HG02943 (cell line): ENCODE measurements around the gene PCSK5.

Experiments
- ATAC-seq: cut with Tn5 transposase; IDR thresholded peaks from one replicate; pipeline ENCODE4 v1.9.1; 2021; ENCODE audit warnings: mild to moderate bottlenecking, low read depth, moderate library complexity; ENCODE audit not compliant: unreplicated experiment

Gene PCSK5

DNA sequence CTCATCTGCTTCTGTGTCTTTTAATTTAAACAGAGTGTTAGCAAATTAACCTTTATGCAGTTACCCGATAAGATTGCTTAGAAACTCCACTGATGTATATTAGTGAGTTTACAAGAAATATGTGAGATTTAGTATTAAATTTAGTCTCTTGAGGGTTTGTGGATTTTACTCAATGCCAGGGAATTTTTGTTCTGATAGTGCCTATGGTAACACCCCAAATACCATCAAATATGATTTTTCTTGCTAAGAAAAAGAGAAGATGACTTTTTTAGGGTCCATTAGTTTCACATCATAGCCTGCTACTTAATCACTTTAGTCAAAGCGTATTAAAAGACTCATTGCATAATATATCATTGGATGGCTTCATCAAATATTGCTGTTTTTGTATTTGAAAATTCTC lies 224.9 kb downstream of the PCSK5 start:
- no peak for ATAC-seq

DNA sequence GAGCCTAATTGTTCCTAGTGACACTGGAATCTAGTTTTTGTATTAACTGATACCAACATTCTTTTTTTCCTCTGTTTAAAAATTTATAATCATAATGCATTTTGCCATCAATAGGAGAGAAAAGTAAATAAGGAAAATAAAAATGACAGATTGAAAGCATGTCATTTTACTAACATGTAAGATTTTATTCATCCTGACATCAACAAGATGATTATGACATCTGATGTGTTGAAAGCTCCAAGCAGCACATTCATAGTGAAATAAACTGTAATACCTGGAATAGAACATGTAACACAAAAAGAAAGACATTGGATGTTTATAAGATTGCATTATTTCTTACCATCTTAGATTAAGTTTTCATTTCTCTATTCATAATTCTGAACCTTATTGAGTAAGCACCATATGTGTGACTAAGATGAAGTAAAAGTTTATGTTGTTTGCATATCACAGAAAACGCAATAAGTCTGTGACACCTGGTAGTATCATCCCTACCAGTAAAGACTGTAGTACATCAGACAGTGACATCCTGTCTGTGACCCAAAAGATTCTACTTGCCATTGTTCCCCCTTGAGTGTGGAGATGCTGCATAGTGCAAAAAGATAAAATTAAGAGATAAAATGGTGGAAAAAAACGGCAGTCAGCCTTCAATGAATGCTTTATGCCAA lies 225.6 kb downstream of the PCSK5 start:
- no peak for ATAC-seq

DNA sequence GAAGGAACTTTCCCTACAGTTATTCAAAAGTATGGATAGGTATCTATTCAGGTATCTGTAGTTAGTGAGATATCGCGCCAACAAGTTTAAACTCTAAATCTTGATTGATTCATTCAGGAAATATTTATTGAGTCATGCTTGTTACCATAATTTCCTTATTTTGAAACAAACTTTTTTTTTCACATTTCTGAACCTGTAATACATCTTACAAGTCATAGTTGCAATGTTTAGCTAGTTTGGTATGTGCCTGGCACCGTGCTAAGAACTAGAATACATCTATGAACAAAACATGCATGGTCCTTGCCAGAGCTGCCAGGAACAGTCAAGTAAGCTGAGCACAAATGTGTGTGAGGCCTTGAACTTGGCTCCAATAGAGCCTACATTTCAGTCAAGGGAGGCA lies 226.4 kb downstream of the PCSK5 start:
- no peak for ATAC-seq

DNA sequence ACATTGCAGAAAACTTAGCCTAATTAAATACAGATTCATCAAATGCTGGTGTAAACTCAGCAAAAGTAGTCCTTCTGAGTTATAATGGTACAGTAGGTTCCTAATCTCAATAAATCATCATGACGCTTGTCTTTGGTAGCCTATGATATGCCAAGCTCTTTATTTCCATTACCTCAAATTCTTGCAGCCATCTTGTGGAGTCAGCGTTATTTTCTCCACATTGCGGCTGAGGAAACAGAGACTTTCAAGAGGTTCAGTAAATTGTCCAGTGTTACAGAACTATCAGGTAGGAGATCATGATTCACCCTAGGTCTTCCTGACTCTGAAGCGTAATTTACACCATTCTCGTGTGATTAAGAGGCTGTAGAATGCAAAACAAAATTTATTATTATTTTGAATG lies 237.2 kb downstream of the PCSK5 start:
- ATAC-seq, result no peak

DNA sequence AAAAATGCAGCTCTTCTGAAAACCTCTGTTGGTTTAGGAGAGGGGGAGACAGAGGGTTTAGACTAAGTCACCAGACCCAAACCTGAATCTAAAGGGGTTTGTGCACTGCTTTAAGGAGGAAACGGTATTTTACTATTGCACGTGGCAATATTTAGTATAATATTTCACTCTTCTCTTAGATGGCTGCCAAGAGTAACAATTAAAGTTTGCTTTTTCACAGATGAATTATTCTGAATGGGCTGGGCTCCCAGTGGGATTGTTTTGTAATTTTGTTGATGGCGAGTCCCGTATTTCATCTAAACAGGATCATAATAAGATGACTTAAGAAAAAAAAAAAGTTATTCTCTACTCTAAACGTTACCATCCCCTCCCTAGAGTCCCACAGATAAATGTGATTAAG lies 245.4 kb downstream of the PCSK5 start:
- ATAC-seq, result no peak

DNA sequence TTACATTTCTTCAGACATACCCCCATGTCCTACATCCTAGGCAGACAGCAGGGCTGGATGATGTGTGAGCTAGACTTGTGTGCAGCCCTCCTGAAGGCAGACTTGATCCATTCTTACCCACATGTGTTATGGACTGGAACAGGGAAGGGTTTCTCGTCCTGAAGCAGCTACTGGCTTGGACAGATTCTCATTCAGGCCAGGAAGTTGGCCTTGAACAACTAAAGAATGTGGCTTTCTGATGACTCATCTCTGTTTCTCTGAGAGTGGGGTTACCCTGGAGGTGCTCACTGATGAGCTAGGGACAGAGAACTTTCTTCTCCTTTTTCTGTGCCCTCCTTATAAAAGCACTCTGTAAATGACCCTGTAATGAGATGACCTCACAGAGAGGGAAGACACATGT lies 246.5 kb downstream of the PCSK5 start:
- no peak for ATAC-seq

DNA sequence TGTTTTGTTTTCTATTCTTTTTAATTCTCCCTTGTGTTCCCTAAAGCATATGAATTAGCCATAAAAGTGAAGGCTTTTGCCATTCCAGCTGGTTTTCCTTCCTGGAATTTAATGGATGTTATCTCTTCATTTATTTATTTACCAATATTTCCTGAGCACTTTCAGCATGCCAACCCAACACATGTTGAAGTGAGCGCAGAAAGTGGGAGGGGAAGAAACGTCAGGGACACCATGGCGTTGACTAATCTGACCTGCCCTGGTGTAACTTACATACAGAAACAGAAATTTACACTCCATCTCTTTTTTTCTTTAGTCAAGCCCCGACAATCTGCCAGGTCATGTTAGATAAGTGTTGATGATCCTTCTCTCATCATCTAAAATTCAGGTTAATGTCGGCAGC lies 247.5 kb downstream of the PCSK5 start:
- ATAC-seq, result no peak

DNA sequence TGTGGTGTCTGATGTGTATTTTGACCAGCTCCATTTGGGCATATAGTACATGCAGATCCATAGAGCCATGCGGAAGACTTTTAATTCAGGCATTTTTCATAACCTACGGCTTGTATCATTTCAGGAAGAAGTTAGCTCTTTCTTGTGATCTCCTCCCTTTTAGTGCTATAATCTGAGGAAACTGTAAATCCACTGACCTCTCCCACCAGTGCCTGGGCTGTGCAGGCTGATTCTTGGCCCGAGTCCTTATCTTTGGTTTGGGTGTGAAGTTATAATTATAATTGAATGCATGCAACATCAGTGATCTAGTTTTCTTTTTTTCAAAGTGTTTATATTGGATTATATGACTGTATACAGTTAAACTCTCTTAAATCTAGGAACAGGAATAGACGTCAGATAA lies 247.9 kb downstream of the PCSK5 start:
- ATAC-seq, result no peak

DNA sequence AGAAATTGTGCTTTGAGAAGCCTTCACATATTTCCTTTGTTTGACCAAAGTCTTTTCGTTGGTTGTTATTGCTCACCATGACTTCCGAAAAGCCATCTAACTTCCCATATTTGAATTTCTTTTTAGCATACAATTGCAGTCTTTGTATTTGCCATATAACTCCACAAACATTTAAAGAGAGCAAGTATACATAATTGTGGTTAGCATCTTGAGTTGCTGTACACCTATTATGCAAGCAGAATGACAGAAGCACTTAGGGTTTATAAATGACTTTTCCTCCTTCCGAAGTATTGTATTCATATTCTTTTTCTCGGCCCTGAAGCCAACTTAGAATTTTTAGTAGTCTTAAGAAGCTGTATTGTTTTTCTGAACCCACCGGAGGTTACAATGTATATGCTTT lies 253.4 kb downstream of the PCSK5 start:
- ATAC-seq, result no peak

DNA sequence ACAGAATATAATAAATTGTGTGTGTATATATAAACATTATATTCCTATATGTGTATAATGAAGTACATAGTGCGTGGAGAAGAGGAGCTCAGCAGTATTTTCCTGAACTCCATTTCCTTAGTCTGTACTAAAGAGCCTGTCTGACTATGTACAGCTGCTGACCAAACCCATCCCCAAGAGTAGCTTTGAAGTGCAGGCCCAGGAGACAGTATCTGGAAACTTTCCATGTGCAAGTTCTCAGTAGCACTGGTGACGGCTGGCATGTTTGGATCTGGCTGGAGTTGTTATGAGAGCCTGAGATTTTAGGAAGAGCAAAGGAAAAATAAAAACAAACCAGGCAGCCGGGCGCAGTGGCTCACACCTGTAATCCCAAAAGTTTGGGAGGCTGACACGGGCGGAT lies 259.5 kb downstream of the PCSK5 start:
- no peak for ATAC-seq

DNA sequence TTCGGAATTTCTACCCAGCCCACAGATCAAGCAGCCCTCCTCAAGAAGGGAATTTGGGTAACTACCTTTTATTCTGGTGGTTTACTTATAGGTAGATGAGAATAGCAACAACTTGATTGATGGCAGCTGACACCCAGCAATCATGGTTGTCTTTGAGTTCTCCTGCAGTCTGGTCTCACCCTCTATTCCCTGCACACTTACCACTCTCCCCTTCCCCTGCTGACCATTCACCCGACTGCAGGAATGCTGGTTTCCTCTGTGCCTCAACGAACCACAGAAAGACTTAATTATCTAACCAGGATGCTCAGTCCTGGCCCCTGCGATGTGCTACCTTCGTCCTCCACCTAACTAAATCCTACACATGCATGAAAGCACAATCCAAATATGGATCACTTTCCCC lies 260.8 kb downstream of the PCSK5 start:
- ATAC-seq, result no peak

DNA sequence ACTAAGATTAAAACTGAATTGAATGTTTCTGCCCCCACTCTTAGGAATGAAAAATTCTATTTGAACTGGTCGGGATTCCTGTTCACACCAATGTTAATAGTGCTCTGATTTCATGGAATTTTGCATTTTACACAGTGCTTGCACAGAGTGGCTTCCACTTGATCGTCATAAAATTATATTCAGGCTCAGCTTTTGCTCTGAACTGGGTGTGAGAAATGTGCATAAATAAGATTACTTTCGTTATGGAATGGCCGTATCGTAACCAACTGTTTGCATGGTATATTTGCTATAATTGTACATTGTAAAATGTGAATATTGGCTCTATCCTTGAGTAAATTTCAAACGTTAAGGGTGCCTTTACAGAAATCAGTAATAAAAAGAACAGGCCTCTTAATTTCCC lies 262.9 kb downstream of the PCSK5 start:
- ATAC-seq, result no peak

DNA sequence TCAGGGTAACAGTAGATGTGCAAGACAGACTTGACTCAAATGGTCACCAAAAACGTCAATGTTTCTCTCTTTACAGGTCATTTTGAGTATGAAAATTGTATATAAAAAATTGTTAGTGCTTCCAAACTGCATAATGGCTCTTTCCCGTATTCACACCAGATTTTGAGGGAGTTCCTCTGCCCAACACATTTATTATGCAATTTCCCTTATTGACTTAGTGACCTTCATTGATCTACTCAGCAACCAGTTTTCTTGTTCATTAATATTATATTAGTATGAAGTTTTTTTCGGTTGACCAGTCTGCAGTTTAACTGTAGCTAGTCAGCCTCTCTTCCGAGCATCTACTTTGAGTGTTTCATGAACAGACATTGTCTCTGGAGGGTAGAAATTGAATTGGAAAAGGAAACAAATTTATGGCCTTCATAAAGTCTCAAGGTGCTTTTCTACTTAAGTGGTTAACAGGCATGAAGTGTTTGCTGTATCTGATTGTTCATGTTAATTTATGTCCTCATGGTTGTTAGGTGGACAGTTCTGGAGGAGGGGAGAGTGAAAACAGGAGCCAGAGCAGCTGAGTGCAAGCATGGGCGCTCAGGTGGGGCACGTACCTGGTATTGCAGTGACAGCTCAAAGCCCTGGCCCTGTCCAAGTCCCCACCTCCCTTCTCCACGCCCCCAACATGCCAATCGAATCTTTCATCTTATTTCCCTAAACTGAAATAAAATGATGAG lies 263.6 kb downstream of the PCSK5 start:
- no peak for ATAC-seq

DNA sequence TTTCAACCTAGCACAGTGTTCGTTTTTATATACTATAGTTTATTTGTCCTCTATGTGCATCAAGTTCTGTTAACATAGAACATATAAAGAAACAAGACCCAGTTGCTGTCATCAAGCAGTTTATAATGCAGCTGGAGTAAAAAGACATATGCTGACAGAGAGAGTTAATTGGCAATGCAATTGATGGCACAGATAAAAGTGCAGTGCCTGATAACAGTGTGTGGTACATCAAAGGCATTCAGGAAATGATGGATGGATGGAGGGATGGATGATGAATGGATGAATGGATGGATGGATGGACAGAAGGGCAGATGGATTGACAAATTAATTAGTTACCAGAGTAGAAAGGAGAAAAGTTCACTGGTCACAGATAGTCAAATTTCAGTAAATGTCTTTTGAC lies 264.9 kb downstream of the PCSK5 start:
- no peak for ATAC-seq

DNA sequence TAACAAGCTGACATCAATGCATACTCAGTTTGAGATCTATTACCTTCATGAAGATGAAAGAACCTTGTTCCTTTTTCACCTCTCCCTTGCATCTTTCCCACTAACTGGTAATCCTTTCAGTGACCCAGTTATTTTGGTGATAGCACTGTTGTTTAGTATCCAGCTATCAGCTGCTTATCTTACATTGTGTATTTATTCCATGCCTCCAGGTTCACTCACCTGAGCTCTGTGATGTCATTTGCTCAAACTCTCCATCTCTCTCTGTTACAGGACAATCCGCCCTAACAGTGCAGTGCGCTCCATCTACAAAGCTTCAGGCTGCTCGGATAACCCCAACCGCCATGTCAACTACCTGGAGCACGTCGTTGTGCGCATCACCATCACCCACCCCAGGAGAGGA lies 268.2 kb downstream of the PCSK5 start:
- no peak for ATAC-seq

DNA sequence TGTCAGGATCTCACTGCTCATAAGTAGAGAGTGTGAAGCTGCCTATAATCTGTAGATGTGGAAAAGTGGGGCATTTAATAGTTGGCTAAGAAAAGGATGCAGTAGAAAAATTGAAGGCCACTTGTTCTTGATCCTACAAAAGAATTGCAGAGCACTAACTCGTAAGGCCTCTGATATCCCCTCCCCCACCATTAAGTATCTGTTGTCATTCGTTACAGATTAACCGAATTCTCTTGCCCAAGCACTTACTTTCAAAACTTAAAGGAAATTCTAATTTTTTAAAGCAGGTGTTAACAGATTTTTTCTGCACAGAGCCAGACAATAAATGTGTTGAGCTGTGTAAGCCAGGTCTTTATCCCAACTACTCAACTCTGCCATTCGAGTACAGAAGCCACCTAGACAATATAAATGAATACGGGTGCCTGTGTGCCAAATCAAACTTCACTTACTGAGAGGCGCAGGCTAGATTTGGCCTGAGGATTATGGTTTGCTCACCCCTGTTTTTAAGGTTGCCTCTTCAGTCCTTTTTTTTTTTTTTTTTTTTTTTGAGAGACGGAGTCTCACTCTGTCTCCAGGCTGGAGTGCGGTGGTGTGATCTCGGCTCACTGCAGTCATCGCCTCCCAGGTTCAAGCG lies 268.9 kb downstream of the PCSK5 start:
- no peak for ATAC-seq

DNA sequence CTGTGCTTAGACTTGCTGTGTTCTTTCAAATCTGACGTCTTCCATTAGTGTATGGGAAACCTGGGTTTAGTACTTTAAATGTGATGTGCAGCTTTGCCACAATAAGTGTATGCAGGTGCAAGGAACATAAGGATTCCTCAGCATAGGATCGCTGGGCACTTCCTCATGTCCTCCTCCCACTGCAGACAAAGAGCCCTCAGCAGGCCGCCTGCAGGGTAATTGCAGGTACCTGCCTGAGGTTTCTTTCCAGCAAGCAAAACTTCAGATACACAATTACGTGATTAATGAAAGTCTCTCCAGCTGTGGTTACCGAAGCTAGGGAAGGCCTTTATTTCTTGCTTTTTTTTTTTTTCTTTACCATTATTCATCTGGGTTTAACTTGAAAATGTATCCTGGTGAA lies 270.6 kb downstream of the PCSK5 start:
- ATAC-seq, result no peak

DNA sequence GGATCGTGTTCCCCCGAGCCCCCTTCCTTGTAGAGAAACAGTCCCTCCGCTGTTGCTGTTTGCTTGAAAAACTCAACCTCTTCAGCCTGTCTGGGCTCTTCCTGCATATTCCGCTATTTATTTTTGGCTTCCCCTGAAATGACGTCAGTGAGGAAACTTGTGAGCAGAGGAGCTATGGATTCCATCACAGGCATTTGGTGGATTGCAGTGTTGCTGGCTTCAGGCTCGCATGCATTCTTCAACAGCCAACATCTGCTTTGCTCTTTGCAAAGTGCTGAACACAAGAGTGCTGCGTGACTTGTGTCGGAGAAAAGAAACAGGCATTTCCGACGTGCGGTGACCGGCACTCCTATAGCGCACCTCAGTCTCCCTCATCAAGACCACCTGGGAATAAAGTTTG lies 271.1 kb downstream of the PCSK5 start:
- ATAC-seq, result no peak

DNA sequence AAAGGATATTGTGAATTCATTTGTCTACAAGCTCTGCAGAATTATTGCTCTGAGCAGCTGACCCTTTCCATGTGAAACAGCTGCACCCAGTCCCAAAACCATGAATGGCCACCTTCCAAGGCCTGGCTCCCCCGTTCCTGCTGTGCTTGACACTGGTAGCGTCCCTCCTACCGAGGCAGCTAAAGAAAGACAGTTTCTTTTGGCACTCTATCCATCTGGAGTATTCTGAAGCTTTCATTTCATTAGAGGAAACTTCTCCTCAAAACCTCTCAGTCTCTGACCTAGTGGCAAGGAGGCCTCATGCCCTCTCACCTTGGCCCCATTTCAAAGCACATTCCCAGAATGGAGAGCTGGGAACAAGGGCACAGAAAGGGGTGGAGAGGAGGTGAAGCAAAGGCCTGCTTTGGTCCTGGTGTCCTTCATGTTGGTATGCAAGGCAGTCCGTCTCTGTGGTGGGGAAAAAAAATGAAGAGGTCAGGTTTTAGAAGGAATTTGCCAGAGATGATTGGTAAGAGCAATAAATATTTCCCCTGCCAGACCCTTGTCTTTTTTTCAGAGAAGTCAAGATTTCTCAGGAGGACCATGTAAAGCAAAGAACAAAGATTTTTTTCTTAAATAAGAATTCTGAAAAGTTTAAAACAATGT lies 271.7 kb downstream of the PCSK5 start:
- ATAC-seq, result no peak

DNA sequence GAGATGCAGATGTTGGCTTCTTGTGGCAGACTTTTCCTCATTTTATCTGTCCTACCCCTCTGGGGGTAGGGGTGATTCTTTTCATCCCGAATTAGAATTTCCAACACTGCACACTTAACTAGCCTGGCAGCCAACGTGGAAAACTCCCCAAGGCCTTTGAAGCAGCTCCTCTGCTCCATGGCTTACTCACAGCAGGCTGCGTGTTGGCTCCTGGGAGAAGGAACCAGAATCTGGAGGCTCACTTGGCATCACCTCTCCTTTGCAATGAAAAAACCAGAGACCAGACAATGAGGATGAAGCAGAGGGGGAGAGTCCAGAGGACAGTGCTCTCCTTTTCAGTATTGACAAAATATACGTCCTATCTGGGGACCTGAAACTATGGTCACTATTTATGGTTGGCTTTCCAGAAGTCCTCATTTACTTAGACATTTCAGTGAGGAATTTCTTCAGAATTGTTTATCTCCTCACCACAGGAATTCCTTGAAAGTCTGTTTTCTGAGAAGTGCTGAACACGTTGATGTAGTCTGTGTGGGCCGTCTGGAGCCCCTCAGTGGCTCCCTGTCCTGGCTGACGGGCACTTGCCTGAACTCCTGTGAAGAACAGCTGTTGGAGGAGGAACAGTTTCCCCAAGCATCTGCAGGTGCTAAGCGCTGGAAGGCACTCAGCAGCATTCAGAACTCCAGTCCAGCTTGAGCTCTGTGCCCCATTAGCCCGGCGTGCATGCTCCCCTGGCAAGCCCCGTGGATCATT lies 272.5 kb downstream of the PCSK5 start:
- ATAC-seq, result no peak

DNA sequence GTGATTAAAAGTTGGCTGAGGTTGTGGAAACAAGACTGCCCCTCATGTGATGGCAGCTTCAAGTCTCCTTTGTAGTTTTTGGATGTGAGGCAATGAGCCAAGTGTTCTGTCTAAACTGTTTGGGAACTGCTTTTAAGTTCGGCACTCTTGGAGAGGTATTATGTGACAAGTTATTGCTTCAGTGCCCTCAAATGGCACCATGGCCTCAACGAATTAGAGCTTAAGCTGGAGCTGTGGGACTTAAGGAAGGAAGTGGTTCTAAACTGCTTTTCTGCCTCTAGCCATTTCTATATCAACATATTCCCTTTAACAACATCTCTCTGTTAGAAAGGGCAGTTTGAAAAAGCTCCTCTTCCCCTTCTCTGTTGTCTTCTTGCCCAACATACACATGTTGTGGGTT lies 276.1 kb downstream of the PCSK5 start:
- no peak for ATAC-seq
